Stimulated activated CD4-positive, alpha-beta T cell treated with anti-CD3 and anti-CD28 coated beads, Interleukin-1b, Interleukin-23, amount 100 ng/mL, for 48 hours (primary cell): Measurements from ENCODE around the gene ZNF200.
A peak's percentile ranks its signal among the peaks of the same experiment; 100 is the strongest.
"Not testable (repeated sequence)": the region's sequence is repeated elsewhere in the genome, so short reads cannot be mapped to it uniquely, and the experiment has no call there.

Source experiments
- DNase-seq: peaks from one replicate; pipeline ENCODE4 v3.0.0-alpha.2; 2020

ZNF200 gene

GRCh38 chr16:3249451-3249850 lies 14.5 kb upstream of the ZNF200 start:
- DNase-seq, result no peak

GRCh38 chr16:3249020-3249419 lies 14.1 kb upstream of the ZNF200 start:
- no peak for DNase-seq

- DNase-seq, result no peak
These were observed 13.6 kb upstream of the ZNF200 start for GRCh38 chr16:3248596-3248995.

- DNase-seq, result no peak
These were observed 11.9 kb upstream of the ZNF200 start for GRCh38 chr16:3246876-3247275.

GRCh38 chr16:3246002-3246401 lies 11.0 kb upstream of the ZNF200 start:
- DNase-seq, result no peak

GRCh38 chr16:3243882-3244281 lies 8.9 kb upstream of the ZNF200 start:
- no peak for DNase-seq

GRCh38 chr16:3242709-3243108 lies 7.8 kb upstream of the ZNF200 start:
- no peak for DNase-seq

GRCh38 chr16:3241761-3242160 lies 6.8 kb upstream of the ZNF200 start:
- no peak for DNase-seq

- peak; percentile 38 for DNase-seq
These were observed 1.1 kb upstream of the ZNF200 start for GRCh38 chr16:3235856-3236669.

GRCh38 chr16:3234543-3234856 lies 458 bp downstream of the ZNF200 start:
- no peak for DNase-seq

- no peak for DNase-seq
These were observed 10.9 kb downstream of the ZNF200 start for GRCh38 chr16:3223913-3224515.

GRCh38 chr16:3220839-3221238 lies 14.1 kb downstream of the ZNF200 start:
- DNase-seq, result no peak

- DNase-seq, result no peak
These were observed 18.7 kb downstream of the ZNF200 start for GRCh38 chr16:3216263-3216640.

- peak; percentile 33 for DNase-seq
These were observed 19.2 kb downstream of the ZNF200 start for GRCh38 chr16:3215601-3216262.

GRCh38 chr16:3214904-3215600 lies 19.9 kb downstream of the ZNF200 start:
- peak; percentile 16 for DNase-seq

GRCh38 chr16:3212567-3212966 lies 22.4 kb downstream of the ZNF200 start:
- no peak for DNase-seq

GRCh38 chr16:3212006-3212405 lies 23.0 kb downstream of the ZNF200 start:
- no peak for DNase-seq

- no peak for DNase-seq
These were observed 27.6 kb downstream of the ZNF200 start for GRCh38 chr16:3207086-3207953.

GRCh38 chr16:3205939-3206338 lies 29.0 kb downstream of the ZNF200 start:
- not testable (repeated sequence) for DNase-seq

- no peak for DNase-seq
These were observed 31.9 kb downstream of the ZNF200 start for GRCh38 chr16:3202903-3203539.

GRCh38 chr16:3198334-3199072 lies 36.5 kb downstream of the ZNF200 start:
- DNase-seq, result no peak
